ENCODE data around the gene SUPT4H1.
A peak's percentile ranks its signal among the peaks of the same experiment; 100 is the strongest.
"Not testable (repeated sequence)": the region's sequence is repeated elsewhere in the genome, so short reads cannot be mapped to it uniquely, and the experiment has no call there.

SUPT4H1 gene

DNA sequence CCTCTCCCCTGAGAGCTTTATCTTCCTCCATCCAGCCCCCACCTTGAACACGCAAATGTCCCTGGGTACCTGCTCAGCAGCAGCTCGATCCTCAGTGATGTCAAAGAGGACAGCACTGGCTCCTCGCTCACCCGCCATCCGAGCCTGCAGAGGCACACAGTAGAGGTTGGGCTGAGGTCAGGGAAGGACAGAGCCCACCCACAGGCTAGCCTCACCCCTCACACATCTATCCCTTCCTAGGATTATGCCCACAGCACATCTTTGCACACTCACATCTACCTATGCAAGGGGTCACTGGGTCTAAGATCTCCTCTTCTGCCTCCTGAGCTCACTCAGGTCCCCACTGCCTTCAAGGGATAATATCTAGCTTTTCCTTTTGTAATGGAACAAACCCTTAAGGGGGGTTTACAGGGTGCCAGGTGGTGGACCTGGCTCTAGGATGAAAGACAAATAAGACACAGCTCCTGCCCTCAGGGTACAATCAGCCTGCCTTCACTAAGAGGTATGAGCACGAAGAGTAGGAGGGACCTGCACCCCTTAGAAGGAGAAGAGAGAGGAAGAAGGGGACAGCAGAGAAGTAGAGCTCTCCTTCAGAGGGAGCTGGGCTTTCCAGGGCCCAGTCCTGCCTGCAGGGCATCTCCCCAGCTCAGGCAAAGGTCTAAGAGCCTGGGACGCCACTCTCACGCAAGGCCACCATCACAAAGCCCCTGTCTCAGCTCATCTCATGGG lies 11.6 kb upstream of the SUPT4H1 start:
- no peak for DNase-seq (ENCODE audit: low read depth)

DNA sequence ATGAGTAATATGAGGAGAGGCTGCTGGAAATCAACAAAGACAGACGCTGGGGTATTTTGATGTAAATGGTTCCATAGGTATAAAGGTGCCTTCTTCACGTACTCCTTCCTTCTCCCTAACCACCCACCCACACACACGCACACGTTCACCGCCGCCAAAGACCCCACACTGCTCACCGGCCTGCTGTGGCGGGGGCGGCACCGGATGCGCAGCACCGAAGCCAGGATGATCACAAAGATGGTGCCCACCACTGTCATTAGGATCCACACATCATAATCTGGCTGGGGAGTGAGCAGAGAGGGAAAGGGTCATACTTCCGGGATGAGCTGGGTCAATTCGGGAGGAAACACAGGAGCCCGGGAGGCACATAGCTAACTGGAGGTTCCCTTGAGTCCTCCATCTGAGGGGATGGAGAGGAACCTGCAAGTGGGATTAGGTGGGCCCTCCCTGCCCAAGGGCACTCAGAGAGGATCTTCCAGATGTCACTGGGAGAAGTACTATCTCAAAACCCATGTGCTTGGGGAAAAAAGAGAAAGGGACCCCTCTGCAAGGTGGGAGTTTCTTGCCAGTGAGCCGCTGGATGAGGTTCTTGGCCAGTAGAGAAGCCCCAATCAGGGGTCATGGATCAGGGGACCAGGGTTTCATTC lies 10.5 kb upstream of the SUPT4H1 start:
- no peak for DNase-seq (ENCODE audit: low read depth)

DNA sequence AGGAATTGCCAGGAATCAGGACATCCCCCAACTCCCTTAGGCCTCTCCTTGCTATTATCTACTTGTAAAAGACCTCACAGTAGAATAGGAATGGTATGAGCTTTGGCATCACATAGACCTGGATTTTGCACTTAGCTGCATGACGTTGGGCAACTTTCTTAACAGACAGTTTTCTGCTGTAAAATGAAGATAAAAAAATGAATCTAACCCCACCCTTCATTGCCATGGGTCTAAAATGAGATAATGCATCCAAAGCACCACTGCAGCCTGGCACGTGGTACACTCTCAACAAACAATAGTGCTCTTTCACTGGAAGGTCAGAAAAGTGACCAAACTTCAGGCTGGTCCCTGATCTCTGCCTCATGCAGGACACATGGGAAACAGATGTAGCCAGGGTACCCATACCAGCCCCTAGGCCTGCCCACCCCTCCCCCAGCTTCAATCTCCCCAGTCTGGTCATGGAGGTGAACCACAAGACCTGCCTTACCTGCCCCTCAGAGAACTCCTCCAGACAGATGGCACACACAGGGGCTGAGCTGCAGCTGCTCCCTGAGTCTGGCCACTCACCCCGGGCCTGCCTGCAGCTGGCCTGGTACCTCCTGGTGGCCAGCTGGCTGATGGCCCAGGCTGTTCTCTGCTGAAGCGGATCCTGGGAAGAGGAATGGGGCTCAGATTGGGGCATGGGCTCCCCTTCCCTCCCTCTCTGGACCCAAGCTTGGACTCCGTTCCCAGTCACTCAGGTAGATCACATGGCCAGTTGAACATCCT lies 8.5 kb upstream of the SUPT4H1 start:
- no peak for DNase-seq (ENCODE audit: low read depth)

DNA sequence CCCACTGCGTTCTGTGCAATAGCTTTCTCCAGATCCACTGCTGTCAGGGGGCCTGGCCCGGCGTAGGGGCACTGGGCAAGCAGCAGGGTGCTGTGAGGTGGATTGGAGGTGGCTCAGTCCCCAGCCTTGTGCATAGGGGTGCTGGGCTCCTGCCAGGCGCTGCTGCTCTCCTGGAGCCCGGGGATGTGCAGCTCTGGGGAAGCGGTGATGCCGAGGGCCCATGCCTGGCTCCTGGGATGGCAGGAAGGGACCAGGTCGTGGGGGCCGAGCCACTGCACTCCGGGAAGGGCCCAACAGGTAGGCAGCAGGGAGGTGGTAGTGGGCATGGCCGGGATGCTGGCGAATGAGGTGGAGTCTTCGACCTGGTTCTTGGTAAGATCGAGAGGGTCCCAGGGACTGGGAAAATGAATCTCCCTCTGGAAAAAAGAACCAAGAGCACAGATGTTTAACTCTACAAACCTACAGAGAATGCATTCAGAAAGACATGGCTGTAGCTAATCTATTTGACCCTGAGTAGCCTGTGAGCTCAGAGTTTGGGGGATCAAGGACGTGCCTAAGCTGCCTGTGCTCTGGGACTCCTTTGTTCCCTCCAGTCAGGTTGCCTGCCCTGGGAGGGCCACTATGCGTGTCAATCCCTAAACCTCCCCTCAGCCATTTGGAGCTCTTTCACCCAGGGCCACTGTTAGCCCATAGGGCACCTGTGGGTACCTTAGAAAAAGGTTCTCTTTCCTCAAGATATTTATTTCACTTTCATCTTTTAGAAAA lies 6.6 kb upstream of the SUPT4H1 start:
- no peak for DNase-seq (ENCODE audit: low read depth)

DNA sequence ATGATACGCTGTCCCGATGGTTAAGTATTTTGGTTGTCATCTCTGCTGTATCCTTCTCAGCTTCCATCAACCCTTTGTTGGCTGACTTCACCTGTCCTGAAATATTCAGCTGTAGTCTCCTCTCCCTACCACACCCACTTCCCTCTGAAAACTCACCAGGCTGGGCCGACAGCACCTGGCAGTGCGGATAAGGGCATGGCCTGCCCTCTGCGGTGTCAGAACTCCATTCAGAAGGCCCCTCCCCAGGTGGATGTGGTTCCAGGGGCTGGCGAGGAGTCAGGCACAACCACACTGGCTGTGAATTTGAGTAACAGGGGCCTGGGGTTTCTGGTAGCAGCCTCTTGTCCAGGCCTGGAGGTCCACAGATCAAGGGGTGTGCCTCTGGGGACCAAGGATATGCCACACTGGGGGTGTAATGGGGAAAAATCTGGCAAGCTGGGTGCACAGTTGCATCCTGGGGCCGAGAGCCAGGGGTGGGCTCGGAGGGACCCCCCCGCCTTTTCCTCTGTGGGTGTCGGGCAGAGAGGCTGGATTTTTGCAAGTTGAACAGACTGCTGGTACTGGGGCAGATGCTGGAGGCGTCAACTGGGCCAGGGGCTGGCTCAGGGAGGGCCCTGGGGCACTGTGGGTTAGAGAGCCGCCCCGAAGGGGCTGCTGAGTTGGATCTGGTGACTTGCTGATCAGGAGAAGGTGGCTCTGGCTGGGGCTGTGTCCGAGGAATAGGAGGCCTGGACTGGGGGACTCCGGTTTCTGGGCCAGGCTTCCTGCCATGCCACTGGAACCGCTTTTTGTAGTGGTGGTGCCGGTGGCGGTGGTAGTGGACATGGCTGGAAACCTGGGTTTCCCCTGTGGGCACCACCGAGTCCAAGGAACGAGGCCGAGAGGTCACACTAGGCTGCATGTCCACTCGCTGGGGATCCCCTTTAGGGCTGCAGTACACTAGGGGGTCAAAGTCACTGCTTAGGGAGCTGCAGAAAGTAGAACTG lies 5.6 kb upstream of the SUPT4H1 start:
- no peak for DNase-seq (ENCODE audit: low read depth)

DNA sequence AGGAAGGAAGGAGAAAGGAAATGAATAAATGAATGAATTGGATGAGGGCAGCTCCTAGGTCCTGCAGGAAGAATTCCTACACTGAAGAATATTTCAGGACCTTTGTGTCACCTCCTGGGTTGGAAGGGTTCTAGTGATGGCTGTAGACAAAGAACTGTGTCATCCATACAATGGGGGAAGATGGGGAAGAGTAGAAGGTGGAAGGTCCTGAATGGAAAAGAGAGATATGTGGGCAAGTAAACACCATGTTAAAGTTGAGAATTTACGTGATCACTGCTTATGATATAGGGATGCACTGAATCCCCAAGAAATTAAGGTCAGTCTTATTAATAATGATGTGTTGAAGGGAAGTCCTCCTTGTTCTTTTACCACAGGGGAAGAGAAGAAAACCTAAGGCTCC lies 4.2 kb upstream of the SUPT4H1 start:
- no peak for DNase-seq (ENCODE audit: low read depth)

DNA sequence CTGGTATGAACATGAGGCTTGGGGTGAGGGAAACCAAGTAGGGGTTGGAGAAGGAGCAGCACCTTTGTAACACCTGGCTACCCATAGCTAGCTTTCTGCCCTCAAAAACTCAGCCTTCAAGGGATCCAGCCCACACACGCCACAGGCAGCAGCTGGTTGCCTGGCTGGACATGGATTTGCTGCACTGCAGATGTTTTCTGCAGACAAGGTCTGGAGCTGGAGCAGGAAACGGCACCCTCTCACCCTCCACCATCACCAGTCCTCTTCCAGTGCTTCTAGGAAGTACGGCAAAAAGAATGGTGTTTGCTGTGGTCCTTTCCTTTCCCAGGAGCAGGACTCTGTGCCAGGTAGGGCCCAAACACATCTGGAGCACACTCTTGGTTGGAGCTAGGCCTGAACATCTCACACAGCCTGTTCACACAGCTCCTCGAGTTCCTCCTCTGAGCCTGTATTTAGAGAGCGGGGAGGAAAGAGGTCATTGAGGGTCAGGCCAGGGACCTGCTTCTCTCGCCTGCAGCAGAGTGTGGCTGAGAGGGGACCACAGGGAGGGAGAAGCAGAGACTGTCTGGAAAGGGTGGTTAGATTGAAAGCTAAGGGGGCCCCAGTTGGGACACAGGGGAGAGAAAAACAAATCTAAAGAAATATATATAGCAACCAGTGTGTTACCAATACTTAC lies 2.7 kb upstream of the SUPT4H1 start:
- DNase-seq (ENCODE audit: low read depth) = no peak

DNA sequence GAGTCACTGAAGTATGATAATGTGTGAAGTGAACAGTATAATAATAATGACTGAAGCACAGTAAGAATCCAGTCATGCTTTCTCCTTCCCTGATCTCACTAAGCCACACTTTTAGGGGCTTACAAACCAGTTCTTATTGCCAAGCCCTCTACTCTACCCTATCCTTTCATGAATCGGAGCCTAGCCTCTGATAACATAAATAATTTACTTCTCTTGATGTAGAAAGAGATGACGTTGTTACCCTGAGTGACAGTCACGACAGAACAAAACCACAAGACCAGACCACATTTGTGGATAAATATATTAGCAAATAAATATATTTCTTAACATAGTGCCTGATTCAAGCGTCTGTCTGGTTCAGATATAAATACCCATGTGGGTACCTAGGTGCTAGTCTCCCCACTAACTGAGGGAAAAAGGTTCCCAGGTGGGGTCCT lies 1.4 kb upstream of the SUPT4H1 start:
- no peak for DNase-seq (ENCODE audit: low read depth)

DNA sequence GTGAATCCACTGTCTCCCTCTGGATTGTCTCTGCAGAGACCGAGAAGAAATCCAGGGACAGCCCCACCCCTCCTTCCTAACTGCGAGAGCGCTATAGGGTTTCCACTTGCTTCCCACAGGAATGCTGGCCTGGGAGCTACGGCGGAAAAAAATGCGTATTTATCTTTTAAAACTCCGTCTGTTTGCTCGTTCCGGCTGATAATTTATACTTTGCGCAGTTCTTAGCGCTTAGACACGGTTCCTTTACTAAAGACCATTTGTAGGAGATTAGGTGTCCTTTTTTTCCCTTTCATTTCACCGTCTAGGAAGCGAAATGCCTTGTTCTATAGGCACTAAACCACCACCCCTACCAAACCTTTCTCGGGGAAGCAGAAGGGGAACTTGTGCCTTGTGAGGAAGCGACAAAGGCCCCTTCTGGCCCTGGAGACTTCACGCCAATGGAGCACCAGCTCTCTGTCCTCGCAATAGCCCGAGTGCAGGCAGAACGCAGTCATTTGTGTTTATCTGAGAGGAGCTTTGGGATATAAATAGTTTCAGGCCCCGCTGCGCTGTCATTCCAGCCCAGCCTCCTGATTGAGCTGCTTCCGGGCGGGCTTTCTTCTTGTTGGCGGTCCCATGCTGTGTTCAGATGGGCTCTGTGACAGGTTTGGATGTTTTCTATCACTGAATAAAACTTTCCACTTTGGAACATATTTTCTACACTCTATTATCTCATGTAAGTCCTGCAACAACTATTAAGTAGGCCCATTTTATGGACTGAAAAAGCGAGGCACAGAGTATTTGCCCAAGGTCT lies 791 bp upstream of the SUPT4H1 start:
- no peak for DNase-seq (ENCODE audit: low read depth)

DNA sequence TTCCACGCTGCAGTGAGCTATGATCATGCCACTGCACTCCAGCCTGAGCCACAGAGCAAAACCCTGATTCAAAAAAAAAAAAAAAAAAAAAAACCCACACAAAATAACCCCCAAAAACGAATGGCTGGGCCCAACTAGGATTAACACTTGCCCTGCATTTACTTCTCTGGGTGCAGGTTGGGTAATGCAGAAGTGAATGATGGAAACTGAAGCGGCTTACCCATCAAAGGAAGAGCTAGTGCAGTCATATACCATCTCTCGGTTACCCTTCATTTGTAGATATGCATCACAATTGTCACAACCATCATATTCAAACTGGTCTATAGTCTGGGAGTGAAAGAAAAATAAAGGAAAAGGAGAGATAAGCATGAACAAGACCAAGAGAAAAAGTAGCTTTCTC lies 819 bp downstream of the SUPT4H1 start:
- no peak for DNase-seq (ENCODE audit: low read depth)

DNA sequence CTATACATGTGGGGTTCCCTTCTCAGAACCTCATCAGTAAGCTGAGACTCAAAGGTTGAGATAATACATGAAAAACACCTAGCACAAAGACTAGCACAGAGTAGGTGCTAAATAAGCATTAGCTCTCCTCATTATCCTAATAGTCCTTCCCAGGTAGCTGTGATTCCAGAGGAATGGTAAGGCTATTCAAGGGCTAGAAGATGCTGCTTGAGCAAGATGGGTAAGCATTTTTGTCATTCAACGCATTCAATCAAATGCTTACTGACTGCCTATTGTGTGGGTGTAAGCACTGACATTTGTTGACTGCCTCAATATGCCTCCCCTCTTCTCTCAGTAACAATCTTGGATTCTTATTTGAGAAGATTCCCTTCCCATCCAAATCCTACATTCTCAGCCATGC lies 4.0 kb downstream of the SUPT4H1 start:
- DNase-seq (ENCODE audit: low read depth) = no peak

DNA sequence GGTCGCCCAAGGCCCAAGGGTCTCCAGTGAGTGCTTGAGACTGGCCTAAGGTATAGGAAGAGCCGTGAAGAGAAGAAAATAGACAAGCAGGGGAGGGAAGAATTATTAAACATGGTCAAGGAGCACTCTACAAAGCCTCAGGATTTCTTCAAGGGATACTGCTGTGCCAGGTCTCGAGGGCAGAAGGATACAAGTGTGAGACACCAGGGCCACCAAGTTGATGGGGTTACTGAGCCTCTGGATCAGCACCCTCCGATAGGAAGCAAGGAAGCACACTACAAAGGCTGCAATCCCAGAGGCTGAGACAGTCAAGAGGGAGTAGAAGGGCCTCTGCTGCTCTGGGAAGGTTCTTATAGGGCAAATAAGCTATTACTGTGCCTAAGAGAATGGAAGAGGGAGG lies 6.5 kb downstream of the SUPT4H1 start:
- DNase-seq (ENCODE audit: low read depth) = no peak

DNA sequence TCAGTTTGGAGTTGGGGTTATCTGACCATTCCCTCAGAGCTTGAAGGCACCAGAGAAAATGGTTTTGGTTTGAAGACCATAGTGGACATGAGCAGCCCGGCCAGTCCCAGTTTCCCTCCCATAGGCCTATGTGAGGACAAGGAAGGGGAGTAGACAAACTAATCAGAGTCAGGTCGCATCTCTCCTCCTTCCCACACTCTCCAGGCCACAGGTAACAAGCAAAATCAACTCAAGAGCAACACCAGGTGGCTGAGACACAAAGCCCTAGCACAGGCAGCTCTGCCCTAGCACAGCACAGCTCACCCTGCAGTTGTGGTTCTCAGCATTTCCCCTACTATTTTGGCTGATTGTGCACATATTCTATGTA lies 7.2 kb downstream of the SUPT4H1 start:
- peak; percentile 59 for DNase-seq (ENCODE audit: low read depth)

DNA sequence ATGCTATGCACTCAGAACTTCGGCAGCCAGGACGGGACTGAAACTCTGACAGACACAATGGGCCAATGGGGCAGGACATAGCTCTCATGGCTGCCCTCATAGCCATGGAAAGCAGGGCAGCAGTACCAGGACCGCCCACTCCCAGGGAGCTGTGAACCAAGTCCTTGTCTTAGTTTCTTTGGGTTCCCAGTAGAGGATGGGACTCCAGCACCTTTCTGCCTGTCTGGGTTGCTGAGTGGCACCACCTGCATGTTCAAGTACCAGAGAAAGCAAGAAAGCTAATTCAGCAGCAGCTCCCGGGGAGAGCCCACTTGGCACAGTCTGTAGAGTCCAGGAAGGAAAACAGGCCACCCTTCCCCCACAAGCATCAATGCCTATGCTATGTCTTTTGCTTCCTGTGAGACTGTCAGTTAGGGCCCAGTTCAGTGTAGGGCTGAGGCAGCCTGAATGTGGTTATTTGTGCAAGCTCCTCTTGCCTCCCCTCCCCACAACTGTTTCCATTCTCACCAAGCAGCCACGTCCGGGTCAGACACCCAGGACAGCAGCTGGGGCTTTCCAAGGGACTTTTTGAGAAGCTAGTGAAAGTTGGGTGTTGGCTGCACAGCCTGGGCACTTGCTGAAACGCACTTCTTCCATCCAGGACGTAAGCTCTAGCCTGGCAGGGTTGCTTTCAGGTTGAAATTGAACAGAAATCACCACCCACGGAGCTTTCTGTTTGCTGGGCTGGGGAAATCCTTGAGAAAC lies 7.8 kb downstream of the SUPT4H1 start:
- DNase-seq (ENCODE audit: low read depth) = peak; percentile 88

DNA sequence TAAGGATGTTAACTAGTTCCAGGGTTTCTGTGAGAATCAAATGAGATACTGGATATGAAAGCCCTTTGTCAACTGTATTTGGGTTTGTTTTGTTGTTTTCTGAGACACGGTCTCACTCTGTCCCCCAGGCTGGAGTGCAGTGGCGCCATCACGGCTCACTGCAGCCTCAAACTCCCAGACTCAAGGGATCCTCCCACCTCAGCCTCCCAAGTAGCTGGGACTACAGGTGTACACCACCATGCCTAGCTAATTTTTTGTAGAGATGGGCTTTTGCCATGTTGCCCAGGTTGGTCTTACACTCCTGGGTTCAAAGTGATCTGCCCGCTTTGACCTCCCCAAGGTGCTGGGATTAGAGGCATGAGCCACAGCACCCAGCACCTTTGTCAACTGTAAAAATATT lies 8.9 kb downstream of the SUPT4H1 start:
- DNase-seq (ENCODE audit: low read depth) = no peak

DNA sequence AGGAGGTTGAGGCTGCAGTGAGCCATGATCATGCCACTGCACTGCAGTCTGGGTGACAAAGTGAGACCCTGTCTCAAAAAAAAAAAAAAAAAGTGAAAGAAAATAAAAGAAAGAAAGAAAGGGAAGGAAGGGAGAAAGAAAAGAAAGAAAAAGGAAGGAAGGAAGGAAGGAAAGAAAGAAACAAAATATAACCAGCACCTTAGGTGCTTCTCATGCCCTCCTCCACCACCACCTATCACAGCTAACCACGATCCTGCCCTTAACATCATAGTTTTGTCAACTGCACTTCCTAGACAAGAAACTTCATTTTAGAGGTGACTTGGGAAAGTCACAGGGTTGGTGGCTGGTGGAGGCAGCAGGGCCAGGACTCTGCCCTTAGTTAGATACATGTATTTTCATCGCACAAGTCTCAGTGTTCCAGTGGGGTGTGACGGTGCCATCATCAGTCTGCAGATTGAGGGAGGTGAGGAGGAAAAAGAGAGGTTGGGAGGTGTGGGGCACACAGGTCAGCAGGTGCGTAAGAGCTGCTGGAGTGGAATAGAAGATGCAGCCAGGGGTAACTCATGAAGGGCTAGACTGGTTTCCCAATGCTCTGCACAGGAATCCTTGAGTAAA lies 10.0 kb downstream of the SUPT4H1 start:
- DNase-seq (ENCODE audit: low read depth) = no peak

DNA sequence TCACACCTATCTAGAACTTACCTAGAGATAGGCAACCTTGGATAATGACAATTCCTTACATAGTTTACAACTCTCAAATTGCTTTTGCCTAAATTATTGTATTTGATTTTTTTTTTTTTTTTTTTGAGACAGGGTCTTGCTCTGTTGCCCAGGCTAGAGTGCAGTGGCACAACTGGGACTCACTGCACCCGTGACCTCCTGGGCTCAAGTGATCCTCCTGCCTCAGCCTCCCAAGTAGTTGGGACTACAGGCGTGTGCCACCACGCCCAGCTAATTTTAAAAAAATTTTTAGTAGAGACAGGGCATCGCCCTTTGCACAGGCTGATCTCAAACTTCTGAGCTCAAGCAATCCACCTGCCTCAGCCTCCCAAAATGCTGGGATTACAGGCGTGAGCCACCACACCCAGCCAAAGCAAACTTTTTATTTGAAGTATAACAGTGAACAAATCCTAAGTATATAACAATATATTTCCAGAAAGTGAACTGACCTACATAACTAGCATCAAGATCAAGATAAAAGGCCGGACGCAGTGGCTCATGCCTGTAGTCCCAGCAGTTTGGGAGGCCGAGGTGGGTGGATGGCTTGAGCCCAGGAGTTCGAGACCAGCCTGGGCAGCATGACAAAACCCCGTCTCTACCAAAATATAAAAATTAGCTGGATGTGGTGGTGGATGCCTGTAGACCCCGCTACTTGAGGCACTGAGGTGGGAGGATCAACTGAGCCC lies 10.7 kb downstream of the SUPT4H1 start:
- not testable (repeated sequence) for DNase-seq (ENCODE audit: low read depth)

DNA sequence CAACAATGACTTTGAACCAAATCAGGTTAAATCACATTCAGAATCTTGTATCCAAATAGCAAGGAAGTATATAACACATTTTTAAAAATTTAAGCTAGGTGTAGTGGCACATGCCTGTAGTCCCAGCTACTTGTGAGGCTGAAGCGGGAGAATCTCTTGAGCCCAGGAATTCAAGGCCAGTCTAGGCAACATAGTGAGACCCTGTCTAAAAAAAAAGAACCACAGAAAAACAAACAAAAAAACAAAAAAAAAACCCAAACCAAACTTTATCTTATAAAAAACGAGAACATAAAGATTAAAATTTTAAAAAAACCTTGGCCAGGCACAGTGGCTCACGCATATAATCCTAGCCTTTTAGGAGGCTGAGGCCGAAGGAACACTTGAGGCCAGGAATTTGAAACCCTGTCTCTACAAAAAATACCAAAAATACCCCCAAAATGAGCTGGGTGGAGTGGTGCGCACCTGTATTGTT lies 11.6 kb downstream of the SUPT4H1 start:
- DNase-seq (ENCODE audit: low read depth) = no peak
